A549 treated with AZD9567 at 1 μM for 4 hours (cell line): ENCODE data around the gene OR2AJ1. TPM values are rescaled to one million over a fixed set of nuclear protein-coding genes. Genes with fewer than 3 reads are reported as not detected.

Source experiments
- total RNA-seq: library from RNA; stranded (reverse); fragments of 200-300 nt; extraction: Qiagen RNA extraction; gene quantifications from 5 replicates; pipeline ENCODE4 v1.2.3, GENCODE V29; 2022; ENCODE audit not compliant: insufficient read depth

OR2AJ1 gene
- total RNA-seq = not detected in 5 replicates

GRCh38 chr1:247924868-247925267 is at the start of gene OR2AJ1:
Gene OR2AJ1, plus strand, starts transcription at chr1:247924889. Its CDS starts 8,880 bp downstream, at chr1:247933769.

DNA sequence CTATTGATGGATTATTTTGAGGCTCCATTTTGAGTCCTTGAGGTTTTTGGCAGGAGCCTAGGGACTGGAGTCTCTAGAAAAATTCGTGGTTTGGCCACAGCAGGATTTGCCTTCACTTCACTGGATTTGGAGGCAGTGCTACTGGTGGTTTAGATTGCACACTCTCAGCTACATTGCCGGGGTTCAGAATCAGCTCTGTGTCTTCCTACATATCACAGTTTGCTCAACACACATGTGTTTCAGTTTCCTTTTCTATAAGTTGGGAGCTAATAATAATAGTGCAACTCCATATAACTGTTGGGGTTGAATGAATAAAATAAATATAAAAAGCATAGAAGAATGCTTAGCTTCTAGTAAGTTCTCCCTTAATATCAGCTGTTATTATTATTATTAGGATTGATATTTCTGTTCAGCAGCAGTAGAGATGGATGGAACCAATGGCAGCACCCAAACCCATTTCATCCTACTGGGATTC is 29.5 kb upstream of the OR2AJ1 start, which contains the start of gene OR2W3:
Gene OR2W3 (plus strand): TSS at position 425 of the 475 bp plus-strand sequence. CDS start 0 bp downstream, at position 425.

DNA sequence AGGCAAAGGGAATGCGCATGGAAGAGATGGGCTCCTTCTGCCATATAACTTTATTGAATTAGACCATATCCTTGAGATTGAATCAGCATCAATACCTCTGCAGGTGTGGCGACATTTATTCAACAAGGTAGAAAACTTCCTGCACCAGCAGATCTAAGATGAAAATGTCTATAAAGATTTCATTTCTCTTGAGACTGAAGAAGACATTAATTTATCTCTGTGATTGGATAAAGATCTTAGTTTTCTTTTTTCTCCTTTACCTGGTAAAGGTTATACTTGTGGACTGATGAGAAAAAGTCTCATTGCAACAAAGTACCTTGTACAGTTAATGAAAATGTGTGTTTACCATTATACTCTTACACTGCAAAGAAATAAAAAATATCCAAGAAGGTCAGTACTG is 4.7 kb upstream of the OR2AJ1 start, which contains the start of gene OR2T8:
Gene OR2T8 (plus strand): TSS at position 301 of the 400 bp plus-strand sequence. CDS start 766 bp downstream, outside the sequence.

GRCh38 chr1:247948558-247948957 is 23.9 kb downstream of the OR2AJ1 start, which contains the start of gene OR2L8:
Gene OR2L8, plus strand, starts transcription at chr1:247948858. Its CDS starts 0 bp downstream, at chr1:247948858.

GRCh38 chr1:247964933-247965332 is 40.2 kb downstream of the OR2AJ1 start, which contains the start of gene OR2AK2:
Gene OR2AK2, plus strand, starts transcription at chr1:247965233. Its CDS starts 144 bp downstream, at chr1:247965377.

Other genes with a start within 250 kb of the OR2AJ1 start
- gene OR13G1, start 245.2 kb upstream of the OR2AJ1 start, total RNA-seq = not detected in 5 replicates
- not detected in 5 replicates for gene OR6F1, start 208.2 kb upstream of the OR2AJ1 start, total RNA-seq
- gene OR14K1, start 186.3 kb upstream of the OR2AJ1 start, total RNA-seq = not detected in 5 replicates
- gene OR14A2, start 176.7 kb upstream of the OR2AJ1 start, total RNA-seq = not detected in 5 replicates
- gene OR1C1, start 164.3 kb upstream of the OR2AJ1 start, total RNA-seq = not detected in 5 replicates
- gene OR14A16, start 100.8 kb upstream of the OR2AJ1 start, total RNA-seq = not detected in 5 replicates
- gene OR11L1, start 83.0 kb upstream of the OR2AJ1 start, total RNA-seq = not detected in 5 replicates
- not detected in 5 replicates for gene TRIM58, start 67.7 kb upstream of the OR2AJ1 start, total RNA-seq
- gene OR2W3, start 29.3 kb upstream of the OR2AJ1 start, total RNA-seq = not detected in 5 replicates
- gene OR2T8, start 4.6 kb upstream of the OR2AJ1 start, total RNA-seq = not detected in 5 replicates
- not detected in 5 replicates for gene OR2L8, start 24.0 kb downstream of the OR2AJ1 start, total RNA-seq
- not detected in 5 replicates for gene OR2AK2, start 40.3 kb downstream of the OR2AJ1 start, total RNA-seq
- not detected in 5 replicates for gene OR2L5, start 88.8 kb downstream of the OR2AJ1 start, total RNA-seq
- not detected in 5 replicates for gene OR2L2, start 105.2 kb downstream of the OR2AJ1 start, total RNA-seq
- not detected in 5 replicates for gene OR2L3, start 121.9 kb downstream of the OR2AJ1 start, total RNA-seq
- gene OR2L13, start 170.3 kb downstream of the OR2AJ1 start, total RNA-seq = not detected in 5 replicates
- gene OR2M5, start 220.3 kb downstream of the OR2AJ1 start, total RNA-seq = not detected in 5 replicates
- gene OR2M2, start 249.9 kb downstream of the OR2AJ1 start, total RNA-seq = not detected in 5 replicates